HL-60 (cell line): ENCODE results near the gene C4orf54.

ENCODE experiments used
- DNase-seq, 2 experiments: peaks; one replicate each; pipeline ENCODE4 v3.0.0-alpha.2; 2010 to 2020; ENCODE audit warnings: low read depth in 1 of 2, low spot score in 1 of 2
- H3K27ac ChIP-seq: fragments of 250-450 bp; sonication (Bioruptor Pico); replicated peaks from 2 replicates; pipeline ENCODE4 v1.5.1; 2020; ENCODE audit warnings: mild to moderate bottlenecking, moderate library complexity
- H3K27me3 ChIP-seq: fragments of 250-450 bp; sonication (Bioruptor Pico); 2 replicates; pipeline ENCODE4 v1.5.1; 2021; ENCODE audit warnings: mild to moderate bottlenecking, moderate library complexity; ENCODE audit not compliant: insufficient read depth, poor library complexity, severe bottlenecking
- H3K4me3 ChIP-seq: replicated peaks from 2 replicates; pipeline ENCODE4 v1.5.1; 2011; ENCODE audit warnings: mild to moderate bottlenecking, control low read depth, low read length; ENCODE audit not compliant: insufficient read depth
- CTCF ChIP-seq: IDR thresholded peaks from one replicate; pipeline ENCODE4 v1.5.1; 2011; ENCODE audit warnings: low read length, control low read depth, inconsistent platforms; ENCODE audit not compliant: insufficient read depth
- GABPA ChIP-seq: IDR thresholded peaks from 2 replicates; pipeline ENCODE4 v1.6.1; 2012; ENCODE audit warnings: low read depth
- POLR2AphosphoS5 ChIP-seq: IDR thresholded peaks from 2 replicates; pipeline ENCODE4 v1.6.1; 2012; ENCODE audit warnings: low read depth
- REST ChIP-seq: IDR thresholded peaks from 2 replicates; pipeline ENCODE4 v1.6.1; 2012; ENCODE audit warnings: low read depth; ENCODE audit not compliant: insufficient replicate concordance
- SPI1 ChIP-seq: IDR thresholded peaks from 2 replicates; pipeline ENCODE4 v1.6.1; 2012; ENCODE audit warnings: low read depth, mild to moderate bottlenecking, borderline replicate concordance

The C4orf54 gene

GRCh38 chr4:99685234-99685633 is 27.6 kb upstream of the C4orf54 start:
- H3K4me3 ChIP-seq = no peak overlapping the region
- TF ChIP-seq CTCF (no peak), SPI1 (no peak), POLR2AphosphoS5 (no peak), REST (no peak), GABPA (no peak)

GRCh38 chr4:99683895-99684294 is 26.3 kb upstream of the C4orf54 start:
- no peak overlapping the region for H3K4me3 ChIP-seq
- no peak overlapping the region for H3K27ac ChIP-seq
- TF ChIP-seq REST (no peak), GABPA (no peak)
- DNase-seq = no peak
- H3K27me3 ChIP-seq = no peaks in the 10 kb centered on the region

More at GRCh38 chr4:99685234-99685633, 27.6 kb upstream of the C4orf54 start:
- H3K27me3 ChIP-seq = no peaks in the 10 kb centered on the region
- no peak overlapping the region for H3K27ac ChIP-seq
- no peak for DNase-seq

GRCh38 chr4:99679976-99680375 is 22.3 kb upstream of the C4orf54 start:
- Histone ChIP-seq H3K27ac (no peak overlapping the region), H3K27me3 (no peaks in the 10 kb centered on the region), H3K4me3 (no peak overlapping the region)
- DNase-seq = no peak
- no peak for TF ChIP-seq GABPA
- TF ChIP-seq REST = no peak
- no peak for TF ChIP-seq CTCF
- TF ChIP-seq SPI1 = no peak

GRCh38 chr4:99679204-99679603 is 21.6 kb upstream of the C4orf54 start:
- TF ChIP-seq POLR2AphosphoS5 (no peak), GABPA (no peak), CTCF (no peak), REST (no peak), SPI1 (no peak)
- H3K27ac ChIP-seq = no peak overlapping the region
- no peak for DNase-seq
- no peak overlapping the region for H3K4me3 ChIP-seq
- H3K27me3 ChIP-seq = no peaks in the 10 kb centered on the region
